Putamen (tissue), 1 donor: ENCODE results near the gene SYT2.

Experiments
- DNase-seq: peaks from one replicate; pipeline ENCODE4 v3.0.0-alpha.2; 2016; ENCODE audit warnings: low spot score

SYT2 gene

DNA sequence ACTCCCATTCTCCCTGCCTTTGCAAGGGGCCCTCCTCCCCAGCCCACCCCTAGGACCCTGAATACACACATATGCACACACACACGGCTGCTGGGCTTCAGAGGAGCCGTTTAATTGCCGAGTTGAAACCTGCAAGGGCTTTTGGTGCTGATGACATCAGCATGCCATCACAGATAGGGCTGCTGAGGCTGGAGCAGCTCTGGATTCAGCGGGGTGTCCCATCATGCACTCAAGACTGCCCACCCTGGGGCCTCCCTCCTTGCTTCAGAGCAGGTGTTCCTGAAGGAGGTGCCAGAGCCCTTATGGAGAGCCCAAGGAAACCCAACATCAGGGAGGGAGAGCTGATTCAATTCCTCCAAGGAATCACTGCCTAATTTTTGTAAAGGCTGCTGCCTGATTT lies 5.7 kb downstream of the SYT2 start:
- DNase-seq = no peak

DNA sequence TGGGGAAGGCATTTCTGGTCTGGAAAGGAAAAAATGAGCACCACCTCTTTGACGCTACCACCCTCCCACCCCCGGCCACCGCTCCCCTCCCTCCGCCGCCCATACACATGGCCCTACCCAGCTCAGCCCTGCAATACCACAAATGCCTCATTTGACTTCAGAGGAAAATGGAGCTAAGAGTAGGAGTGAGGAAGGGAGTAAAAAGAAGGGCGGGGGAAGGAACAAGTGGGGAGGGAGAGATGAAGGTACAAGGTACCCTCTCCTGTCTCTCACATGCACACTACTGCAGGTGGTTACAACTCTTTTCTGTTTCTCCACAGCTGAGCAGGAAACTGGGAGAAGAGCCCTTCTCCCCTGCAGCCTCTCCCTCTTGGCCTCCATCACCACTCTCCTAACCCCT lies 7.1 kb downstream of the SYT2 start:
- DNase-seq = peak; percentile 49

GRCh38 chr1:202702088-202702487 lies 8.2 kb downstream of the SYT2 start:
- DNase-seq = peak; percentile 73

DNA sequence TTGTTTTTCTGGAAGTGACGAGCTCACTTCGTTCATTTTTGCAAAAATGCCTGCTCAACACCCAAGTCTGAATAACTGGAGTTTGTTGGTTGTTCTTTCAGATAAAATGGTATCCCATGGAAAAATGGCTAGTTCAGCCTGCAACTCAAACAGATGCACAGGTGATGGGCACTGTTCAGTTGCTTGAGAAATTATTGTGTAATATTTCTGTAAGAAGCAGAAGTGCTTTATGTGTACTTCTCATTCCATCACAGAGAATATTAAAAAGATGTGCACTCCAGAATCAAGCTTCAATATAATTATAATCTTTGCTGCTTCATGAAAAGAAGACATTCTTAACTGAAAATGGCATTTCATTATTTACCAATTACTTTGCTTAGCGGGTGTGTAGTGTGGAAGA lies 9.1 kb downstream of the SYT2 start:
- no peak for DNase-seq

DNA sequence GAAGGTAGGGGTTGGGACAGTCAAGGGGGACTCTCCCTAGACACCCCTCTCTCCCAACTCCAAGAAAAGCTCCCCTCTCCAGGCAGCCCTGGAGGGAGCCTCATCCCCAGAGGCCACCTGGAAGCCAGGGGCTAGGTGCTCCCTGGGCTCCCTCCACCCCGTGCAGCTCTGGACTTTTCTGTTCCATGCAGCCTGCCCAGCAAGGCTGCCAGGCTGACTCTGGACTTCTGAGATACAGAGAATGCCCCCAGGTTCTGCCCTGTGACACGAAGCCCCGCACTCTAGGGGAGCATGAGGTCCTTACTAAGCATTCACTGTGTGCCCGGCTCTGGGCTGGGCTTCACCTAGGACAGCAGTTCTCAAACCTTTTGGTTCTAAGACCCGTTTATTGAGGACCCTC lies 10.2 kb downstream of the SYT2 start:
- no peak for DNase-seq

- no peak for DNase-seq
These were observed 12.0 kb downstream of the SYT2 start for GRCh38 chr1:202698276-202698675.

- DNase-seq = no peak
These were observed 13.2 kb downstream of the SYT2 start for GRCh38 chr1:202697038-202697437.

GRCh38 chr1:202694314-202694713 lies 15.9 kb downstream of the SYT2 start:
- no peak for DNase-seq

- DNase-seq = no peak
These were observed 17.2 kb downstream of the SYT2 start for GRCh38 chr1:202692959-202693555.

- DNase-seq = no peak
These were observed 18.4 kb downstream of the SYT2 start for GRCh38 chr1:202691816-202692215.

- DNase-seq = no peak
These were observed 20.5 kb downstream of the SYT2 start for GRCh38 chr1:202689493-202690342.

DNA sequence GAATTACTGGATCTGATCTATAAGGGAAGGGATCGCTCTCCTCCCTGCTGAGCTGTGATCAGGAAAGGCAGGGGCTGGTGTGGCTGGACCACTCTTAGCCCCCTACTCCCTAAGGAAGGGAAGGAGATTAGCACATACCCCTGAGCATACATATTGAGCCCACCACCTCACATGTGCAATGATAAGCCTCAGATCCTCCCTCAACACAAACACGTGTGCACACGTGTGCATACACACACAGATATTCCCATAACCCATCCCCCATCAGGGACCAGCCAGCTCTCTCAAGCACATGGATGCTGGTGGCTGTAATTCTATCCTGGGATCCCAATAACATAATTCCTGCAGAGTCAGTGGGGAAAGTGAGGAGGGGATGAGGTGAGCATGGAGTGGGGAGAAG lies 21.2 kb downstream of the SYT2 start:
- DNase-seq = no peak

GRCh38 chr1:202688401-202688800 lies 21.9 kb downstream of the SYT2 start:
- DNase-seq = peak; percentile 74

DNA sequence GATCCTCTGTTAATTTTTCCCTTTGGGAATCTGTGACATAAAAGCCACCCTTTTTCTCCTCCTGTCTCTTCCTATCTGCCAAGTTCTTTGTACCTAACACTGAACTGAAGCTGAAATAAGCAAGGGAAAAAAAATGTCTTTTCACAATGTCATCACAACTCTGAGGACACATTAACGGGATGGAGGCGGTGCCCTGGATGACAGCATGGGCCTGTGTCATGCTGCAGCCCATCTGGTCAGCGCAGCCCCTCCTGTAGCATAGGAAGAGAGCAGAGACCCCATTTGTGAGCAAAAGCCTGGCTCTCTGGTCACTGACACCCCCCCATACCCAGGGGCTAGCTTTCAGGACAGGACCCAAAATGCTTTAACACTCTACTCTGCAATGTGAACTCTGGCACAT lies 22.5 kb downstream of the SYT2 start:
- DNase-seq = no peak

GRCh38 chr1:202687370-202687769 lies 22.9 kb downstream of the SYT2 start:
- DNase-seq = no peak

DNA sequence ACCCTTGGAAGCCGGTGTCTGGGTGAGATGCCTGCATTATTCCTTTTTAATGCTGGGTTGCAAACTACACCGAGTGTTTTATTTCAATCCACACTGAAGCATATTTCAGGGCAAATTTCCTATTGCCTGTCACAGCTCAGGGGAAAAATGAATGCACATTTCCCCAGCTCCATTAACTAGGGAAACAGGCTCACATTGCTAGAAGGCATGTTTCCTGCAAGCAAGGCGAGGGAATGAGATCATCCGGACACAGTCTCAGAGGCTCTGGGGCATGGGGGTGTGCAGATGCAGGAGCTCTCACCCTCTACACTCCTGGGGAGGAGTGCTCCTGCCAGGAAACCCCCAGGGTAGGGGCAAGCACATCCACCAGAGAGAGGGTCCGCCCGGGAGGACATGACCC lies 24.6 kb downstream of the SYT2 start:
- DNase-seq = no peak

DNA sequence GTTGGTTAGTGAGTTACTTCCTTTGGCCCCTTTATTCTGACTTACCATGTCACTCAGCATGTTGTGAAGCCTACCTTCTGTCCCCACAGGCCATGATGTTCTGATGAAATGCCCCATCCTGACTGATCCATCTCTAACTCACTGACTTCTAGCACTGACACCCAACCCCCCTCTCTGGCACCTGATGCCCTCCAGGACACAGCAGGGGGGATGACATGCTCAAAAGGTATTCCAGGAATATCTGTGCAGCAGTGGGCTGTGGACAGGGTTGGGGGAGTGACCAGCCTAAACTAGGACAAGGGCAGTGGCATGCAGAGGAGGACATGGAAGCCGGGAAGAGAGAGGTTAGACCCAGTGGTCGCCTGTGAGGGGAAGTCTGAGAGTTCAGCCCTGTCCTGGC lies 25.5 kb downstream of the SYT2 start:
- no peak for DNase-seq

GRCh38 chr1:202683029-202683428 lies 27.2 kb downstream of the SYT2 start:
- DNase-seq = no peak

DNA sequence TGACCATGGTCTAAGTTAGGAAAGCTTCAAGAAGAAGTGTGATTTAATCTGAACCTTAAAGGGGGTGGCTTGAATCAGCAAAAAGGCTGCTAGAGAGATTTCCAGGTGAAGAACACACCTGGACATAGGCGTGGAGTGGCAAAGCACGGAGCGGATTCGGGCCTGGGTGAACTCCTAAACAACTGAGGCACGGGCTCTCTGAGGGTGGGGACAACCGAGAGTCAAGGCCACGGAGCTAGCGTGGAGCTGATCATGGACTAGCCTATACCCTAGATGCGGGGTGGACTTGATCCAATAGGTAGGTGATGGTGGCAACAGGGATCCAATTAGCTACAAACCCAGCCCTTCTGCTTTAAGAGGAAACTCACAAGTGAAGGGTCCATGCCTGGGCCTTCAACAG lies 27.8 kb downstream of the SYT2 start:
- DNase-seq = no peak

- DNase-seq = no peak
These were observed 28.4 kb downstream of the SYT2 start for GRCh38 chr1:202681736-202682420.

DNA sequence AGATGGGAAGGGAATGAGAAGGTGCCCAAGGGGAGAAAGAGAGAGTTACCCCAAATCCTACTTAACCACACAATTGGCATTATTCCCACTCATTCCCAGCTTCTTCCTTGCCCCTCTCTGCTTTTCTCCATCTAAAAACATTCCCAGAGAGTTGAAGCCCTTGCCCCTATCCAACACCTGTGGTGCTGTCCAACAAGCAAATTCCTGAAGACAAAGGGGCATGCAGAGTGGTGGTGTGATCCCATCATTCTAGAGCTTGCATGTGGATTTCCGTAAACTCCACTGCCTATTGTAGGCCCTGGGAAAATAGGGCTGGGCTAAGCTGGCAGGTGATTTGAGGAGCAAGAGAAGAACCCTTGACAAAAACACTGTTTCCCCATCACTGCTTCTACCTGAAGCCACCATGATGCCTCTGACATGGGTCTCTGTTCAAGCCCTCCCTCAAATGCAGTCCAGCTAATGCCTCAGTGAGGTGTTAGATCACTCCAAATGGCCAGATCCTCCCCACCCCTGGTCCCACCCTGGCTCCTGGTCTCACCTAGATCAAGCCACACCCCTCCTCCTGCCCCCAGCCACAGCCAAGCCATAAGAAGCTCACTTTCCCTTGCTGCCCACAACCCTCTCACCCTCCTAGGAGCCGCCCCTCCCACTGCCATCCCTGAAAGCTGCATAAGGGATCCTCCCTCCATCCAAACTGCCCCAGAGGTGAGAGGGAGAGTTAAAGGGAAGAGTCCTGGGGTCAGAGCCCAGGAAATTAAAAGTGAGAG lies 29.5 kb downstream of the SYT2 start:
- DNase-seq = no peak

DNA sequence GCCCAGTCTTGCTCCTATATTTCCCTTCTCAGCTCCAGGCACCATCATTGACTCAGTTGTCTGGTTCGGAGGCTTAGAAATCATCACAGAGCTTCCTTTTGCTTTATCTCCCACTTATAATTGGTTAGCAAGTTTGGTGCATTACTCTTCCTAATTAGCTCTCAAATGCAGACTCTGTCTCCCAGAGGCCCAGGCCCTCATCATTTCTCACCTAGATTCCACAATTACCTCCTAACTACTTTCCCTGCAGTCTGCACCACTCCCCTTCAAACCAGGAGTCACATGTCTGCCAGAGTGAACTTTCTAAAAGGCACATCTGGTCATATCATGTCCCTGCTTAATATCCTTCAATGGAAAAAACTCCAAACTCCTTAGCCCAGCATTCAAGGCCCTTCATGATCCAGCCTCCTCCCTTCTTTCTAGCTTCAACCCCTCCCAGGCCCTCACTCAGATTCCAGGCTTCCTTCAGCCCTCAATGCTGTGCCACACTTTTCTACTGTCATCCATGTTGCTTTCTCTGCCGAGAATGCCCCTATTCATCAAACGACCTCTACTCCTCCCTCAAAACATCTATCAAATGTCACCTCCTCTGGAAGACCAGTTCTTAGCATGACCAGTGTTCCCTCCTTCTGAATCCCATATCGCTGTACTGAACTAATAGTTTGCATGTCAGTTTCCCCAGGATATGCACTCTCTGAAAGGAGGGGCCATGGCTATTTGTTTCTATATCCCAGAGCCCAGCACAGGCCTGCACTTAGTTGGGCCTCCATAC lies 30.7 kb downstream of the SYT2 start:
- no peak for DNase-seq
